GM18520 (cell line): ENCODE measurements around the gene RNASE4.
"Not testable (repeated sequence)": the region's sequence is repeated elsewhere in the genome, so short reads cannot be mapped to it uniquely, and the experiment has no call there.

Source experiments
- ATAC-seq: cut with Tn5 transposase; IDR thresholded peaks from one replicate; pipeline ENCODE4 v1.9.1; 2021; ENCODE audit not compliant: unreplicated experiment

RNASE4 gene

DNA sequence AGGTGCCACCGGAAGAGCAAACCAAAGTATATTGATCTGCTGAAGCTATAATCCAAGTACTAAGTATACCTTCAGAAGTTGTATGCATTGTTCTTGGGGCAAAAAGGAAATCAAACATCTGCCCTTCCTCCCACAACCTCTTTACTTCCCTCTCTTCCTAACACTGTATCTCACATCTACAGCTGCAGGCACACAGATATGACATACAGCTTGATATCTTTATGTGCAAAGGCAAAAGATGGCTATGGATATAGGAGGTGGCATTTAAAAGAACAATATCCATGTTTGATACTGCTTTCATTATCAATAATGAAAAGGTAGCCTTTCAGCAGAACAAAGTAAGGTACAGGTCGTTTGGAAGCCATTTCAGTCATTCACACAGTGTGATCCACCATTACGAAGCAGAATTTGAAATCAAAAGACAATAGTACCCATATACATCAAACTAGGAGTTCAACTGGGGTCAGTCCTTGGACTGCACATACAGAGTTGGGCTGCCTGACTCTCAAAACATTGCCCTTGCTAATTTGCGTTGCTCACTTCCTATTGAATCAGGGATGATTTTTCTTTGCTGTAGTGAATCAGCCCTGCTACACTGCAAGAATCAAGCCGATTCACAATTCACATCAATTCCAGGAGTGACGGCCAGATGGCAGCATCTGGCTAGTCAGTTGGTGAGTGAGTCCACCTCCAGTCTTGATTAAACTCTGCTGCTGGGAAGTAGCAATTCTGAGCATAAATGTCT is 13.1 kb downstream of the RNASE4 start:
- no peak for ATAC-seq

DNA sequence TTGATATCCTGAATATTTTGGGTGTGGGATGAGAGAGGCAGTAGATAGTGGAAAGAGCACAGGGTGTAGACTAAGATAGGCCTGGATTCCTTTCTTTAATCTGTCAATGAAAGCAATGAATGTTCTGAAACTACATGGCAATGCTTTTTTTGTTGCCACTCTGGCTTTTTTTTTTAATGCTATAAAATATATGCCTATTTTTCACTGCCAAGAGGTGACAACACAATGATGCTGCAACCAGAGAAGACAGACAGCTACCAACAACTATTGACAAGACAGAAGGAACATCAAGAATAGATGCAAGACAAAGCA is 13.6 kb downstream of the RNASE4 start:
- no peak for ATAC-seq

DNA sequence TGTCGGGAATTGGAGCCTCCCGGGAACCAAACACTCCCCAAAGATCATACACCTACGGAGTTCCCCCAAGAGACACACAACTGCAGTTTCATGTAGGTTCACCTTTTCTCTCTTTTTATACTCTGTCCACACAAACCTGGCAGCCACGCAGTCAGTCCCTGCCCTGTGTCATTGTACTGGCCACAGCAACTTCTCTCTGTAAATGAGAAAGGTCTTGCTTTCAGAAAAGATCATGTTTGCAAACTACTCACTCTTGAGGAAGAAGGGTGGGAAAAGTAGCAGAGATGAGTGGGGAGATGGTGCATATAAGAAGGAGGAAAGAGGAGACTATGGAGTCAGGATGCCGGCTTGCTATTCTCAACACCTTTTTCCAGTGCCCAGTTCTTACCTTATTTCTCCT is 14.6 kb downstream of the RNASE4 start:
- no peak for ATAC-seq

DNA sequence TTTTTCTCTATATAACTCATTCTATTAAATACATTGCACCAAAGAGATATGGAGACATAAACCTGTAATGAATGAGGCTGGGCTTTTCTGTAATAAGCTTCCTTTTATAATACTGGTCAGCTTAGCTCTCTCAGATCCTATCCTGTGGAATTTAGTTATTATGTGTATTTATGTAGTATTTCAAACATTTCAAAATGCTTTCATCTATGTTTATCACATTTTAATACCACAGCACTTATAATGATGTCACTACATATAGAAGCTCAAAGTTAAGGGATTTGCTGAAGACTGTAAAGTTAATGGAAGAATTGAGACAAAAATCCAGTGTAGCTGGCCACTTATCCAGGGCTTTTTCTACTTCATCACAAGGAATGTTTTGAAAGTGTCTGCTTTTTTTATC is 15.6 kb downstream of the RNASE4 start:
- ATAC-seq = no peak

DNA sequence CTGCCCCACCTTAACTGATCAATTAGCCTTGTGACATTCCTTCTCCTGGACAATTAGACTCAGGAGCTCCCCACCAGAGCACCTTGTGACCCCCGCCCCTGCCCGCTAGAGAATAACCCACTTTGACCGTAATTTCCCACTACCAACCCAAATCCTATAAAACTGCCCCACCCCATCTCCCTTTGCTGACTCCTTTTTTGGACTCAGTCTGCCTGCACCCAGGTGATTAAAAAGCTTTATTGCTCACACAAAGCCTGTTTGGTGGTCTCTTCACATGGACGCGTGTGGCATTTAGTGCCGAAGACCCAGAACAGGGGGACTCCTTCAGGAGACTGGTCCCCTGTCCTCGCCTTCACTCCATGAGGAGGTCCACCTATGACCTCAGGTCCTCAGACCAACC is 16.6 kb downstream of the RNASE4 start:
- ATAC-seq = not testable (repeated sequence)

DNA sequence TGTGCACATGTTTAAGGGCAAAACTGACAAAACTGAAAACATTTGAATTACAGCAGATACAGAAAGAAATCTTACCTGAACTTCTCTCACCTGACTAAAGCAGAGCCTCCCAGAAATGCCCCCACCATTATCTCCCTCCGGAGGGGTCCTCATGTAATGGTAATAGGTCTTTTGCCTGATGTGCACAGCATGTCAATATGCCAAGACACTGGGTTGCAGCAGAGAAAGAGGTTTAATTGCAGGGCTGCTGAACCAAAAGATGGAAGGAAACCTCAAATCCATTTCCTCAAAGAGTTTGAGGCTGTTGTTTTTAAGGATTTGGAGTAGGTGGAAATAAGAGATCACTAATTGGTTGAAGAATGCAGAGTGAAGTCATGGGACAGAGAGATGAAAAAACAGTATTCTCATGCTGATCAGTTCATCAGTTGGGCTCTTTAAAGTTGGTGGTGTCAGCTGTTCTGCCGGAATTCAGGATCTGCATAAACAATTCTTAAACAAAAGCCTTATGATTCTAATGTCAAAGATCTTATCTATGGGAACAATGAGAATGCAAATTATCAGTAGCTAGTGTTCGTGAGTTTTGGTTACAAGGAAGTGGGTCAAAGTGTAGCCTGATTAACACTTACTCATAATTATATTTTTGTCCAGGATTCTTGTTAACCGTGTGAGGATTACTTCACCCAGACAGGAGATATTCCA is 22.4 kb downstream of the RNASE4 start:
- ATAC-seq = no peak

DNA sequence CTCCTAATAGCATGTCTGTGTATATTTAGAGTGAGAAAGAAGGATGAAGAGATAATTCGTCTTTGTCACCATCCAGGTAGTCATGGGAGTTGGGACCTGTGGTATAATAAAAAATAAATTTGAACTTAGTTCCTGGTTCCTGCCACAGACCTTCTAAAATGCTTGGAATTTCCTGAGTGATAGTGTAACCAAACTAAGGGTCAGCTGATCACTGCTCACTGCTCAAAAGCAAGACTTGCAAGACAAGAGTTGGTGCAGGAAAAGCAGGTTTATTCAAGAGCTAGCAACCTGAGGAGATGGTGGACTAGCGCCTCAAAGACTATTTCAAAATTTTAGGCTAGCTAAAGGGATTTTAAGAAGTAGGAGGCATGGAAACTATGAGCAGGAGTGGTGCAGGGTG is 23.3 kb downstream of the RNASE4 start:
- ATAC-seq = no peak

DNA sequence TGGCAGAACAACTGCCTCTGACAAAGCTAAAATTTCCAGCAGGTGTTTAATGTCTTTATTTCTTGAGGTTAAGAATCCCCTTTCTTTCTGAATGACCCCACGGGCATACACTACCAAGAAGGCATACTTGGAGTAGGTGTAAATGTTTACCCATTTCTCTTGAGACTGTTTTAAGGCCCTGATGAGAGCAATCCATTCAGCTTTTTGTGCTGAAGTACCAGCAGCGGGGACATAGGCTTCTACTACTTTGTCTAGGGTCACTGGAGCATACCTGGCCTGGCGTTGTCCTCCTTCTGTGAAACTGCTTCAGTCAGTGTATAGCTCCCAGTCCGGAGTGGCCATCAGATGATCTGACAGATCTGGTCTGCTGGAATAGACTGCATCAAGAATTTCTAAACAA is 26.9 kb downstream of the RNASE4 start:
- ATAC-seq = no peak

DNA sequence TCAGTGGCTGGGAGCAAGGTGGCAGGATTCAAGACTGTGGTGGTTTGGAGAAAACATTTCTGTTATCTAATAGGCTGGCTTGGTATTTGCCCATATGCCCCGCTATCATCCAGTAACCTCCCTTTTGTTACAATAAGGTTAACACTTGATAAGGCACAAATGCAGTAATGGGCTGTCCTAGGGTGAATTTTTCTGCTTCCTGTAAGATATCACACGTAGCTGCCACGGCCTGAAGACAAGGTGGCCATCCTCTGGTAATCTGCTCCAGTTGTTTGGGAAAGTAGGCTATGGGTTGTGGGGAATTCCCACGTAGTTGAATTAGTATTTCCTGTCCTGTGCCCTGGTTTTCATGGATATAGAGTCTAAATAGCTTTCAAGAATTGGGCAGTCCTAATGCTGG is 27.3 kb downstream of the RNASE4 start:
- no peak for ATAC-seq

DNA sequence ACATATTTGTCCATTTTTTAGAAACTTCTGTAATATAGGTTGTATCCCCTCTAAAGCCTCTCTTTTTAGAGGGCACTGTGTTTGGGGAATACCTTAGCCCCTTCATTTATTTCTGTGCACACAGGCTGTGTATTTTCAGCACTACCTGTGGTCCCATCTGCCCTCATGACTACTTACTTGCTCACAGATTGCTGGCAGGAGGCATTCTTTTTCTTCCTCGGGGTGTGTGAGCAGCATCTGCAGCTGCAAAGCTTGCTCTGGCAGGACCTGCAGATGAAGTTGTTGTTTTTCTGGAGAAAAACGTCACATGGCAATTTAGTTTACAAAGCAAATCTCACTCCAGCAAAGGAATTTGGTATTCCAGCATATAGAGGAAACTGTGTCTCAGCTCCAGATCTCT is 28.5 kb downstream of the RNASE4 start:
- ATAC-seq = no peak

DNA sequence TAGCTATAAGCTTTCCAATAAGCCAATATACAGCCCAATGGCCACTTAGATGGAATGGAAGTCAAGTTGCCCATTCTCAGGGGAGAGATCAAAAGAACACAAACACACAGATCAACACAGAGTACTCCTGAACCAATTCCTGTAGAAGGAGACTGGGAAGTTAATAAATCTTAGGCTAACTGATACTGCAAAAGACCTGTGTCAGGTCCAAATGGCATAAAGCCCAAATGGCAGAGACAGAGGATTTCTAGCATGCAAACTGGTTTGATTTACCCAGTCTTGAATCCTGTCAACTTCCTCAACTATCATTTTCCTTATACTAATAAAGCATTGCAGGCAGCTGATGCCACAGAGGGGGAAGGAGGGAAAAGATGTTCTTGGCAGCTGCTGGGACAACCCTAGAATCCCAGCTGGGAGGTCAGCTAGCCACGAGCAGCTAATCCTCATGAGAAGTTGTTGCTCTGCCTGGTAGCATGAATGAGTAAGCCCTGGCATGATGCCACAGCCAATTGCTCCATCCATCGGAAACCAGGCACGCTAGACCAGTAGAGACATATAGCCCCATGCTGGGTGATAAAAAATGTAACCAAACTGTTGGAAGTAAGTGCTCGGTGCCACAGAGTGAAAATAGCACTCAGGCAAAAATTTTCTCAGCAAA is 30.4 kb downstream of the RNASE4 start:
- no peak for ATAC-seq

DNA sequence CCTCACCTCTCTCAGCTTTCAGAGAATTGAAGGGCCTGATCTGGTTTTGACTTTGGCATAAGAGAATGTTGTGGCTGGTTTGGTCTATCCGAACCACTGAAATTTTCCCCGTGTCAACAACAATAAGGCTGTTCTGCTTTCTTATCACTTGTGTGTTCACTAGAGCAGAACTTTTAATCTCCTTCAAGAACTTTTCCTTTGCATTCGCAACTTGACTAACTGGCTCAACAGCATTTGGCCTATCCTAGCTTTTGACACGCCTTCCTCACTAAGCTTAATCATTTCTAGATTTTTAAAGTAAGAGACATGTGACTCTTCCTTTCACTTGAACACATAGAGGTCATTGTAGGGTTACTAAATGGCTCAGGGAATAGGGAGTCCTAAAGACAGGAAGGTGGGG is 35.4 kb downstream of the RNASE4 start:
- ATAC-seq = no peak

DNA sequence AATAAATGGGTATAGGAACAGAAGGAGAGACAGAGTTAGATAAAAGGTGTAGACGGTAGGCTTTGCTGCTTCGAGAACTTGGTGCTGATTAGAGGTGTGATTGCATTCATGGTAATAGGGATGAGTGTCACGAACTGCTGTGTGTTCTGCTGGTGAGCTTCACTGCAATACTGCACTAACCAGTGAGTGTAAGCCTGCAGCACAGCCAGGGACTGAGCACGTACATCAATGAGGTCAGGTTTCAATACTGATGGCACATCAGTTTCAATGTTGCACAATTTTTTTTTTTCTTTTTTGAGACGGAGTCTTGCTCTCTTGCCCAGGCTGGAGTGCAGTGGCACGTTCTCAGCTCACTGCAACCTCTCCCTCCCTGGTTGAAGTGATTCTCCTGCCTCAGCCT is 36.4 kb downstream of the RNASE4 start:
- ATAC-seq = no peak

DNA sequence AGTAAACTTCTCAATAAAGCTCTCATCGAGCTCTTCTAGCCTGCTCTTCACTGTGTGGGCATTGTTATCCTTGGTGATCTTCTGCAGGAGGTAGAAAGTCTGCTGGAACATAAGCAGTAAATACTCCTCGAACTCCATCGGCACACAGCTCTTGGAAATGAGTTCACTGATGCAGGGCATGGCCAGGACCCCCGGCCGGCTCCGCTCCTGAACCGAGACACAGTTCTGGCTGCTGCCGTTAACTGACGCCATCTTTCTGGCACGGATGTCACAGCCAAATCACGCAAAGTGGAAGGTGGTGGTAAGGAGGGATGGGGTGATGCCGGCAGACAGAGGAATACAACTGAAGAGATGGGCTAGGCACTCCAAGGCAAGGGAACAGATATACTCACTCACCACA is 37.7 kb downstream of the RNASE4 start:
- no peak for ATAC-seq

DNA sequence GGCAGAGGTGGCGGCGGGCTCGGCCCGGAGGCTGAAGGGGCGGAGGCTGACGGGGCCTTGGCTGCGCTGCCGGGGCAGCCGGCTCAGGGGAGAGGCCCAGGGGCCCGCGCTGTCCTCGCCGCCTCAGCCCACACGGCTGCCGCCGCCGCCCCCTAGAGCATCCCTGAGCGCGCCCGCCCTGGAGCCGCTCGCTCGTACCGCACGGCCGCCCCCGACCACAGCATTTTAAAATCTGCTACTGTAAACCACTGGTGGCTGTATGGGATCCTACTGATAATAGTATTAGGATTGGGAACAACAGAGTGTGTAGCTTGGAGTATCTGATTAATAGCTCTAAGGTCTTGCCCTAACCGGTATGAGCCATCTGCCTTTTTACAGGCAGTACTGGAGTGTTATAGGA is 39.1 kb downstream of the RNASE4 start:
- ATAC-seq = no peak

DNA sequence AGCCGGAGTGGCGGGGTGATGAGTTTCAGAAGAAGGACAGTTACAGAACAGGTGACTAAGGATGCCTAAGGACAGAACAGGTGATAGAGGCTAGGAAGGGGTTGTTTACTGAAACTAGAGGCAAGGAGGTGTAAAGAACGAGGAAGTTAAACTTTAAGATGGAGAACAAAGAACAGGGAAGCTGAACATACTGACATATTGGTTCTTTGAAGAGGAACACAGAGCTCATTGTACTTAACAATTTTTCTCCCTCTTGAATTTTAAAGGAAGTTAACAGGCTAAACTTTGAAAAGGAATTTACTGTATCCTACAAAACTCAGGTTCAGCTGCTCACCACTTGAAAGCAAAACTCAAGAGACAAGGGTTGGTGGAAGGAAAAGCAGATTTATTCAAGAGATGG is 41.8 kb downstream of the RNASE4 start:
- ATAC-seq = not testable (repeated sequence)

DNA sequence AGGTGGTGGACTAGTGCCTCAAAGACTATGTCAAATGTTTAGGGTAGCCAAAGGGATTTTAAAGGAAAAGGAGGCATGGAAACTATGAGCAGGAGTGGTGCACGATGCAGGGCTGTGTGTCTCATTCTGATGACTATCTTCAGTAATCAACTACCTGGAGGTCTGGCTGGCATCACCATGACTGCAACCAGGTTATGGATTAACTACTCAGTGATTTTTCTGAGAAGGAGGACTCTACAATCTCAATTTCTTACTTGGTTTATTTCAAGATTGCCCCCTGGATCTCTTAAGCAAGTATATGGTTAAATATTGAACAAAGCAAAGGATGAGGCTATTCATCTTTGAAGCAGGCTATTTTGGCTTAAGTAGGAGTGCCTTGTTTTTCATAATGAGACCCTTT is 42.2 kb downstream of the RNASE4 start:
- no peak for ATAC-seq

DNA sequence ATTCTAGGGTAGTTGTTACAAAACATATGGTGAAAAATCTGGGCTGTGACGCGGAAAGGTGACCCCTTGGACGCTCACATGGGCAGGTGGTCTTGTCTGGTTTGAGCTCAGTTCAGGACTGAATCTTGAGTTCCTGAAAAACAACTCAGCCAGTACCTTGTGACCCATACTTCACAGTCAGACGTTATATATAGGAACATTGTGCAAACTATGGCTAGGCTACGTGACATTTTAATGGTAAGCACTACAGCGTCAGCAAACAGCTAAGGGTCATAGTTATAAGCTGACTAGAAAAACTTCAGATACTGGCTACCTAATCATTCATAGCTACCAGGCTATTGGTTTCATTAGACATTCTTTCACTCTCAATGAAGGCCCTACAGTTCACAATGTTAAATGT is 46.5 kb downstream of the RNASE4 start:
- no peak for ATAC-seq

DNA sequence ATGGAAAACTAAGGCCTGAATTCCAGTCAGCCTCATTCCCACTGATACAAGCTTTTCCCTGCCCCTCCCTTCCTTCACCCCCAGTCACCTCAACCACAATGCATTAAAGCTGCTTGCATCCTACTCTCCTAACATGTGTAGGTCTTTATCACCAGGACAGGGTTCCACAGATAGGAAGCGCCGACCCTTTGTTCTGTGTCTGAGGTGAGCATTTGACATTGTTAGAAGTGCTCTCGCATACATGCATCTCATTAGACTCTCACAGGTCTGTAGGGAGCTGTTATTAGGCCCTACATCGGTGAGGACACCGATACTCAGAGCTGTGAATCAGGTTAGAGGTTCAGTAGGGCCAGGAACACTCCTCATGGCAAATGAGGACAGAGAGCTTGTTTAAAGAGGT is 48.1 kb downstream of the RNASE4 start:
- no peak for ATAC-seq

DNA sequence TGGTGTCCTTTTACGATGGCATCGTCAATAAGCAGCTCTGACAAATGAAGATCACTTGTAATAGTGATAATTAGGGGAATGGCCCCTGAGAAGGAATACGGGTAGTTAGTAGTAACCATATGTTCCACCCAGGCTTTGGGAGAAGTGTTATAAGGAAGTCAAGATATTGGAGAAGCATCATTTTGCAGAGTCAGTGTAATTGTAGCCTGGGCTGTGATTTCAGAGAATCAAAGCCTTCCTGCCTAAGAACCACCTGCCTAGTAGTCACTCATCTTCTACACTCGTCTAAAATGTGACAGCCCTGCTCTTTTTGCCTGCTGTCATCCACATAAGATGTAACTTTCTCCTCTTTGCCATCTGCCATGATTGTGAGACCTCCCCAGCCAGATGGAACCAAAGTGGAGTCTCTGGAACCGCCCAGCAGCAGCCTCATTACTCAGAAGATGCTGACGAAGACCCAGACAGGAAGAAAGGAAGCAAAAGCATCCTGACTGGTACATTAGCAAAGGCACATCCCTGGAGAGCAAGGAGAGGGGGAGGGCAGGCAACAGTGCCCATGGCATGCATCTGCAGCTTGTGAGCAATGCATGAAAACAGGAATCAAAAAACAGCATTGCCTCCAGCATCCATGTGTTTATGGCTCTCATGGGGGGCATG is 48.7 kb downstream of the RNASE4 start:
- ATAC-seq = no peak

DNA sequence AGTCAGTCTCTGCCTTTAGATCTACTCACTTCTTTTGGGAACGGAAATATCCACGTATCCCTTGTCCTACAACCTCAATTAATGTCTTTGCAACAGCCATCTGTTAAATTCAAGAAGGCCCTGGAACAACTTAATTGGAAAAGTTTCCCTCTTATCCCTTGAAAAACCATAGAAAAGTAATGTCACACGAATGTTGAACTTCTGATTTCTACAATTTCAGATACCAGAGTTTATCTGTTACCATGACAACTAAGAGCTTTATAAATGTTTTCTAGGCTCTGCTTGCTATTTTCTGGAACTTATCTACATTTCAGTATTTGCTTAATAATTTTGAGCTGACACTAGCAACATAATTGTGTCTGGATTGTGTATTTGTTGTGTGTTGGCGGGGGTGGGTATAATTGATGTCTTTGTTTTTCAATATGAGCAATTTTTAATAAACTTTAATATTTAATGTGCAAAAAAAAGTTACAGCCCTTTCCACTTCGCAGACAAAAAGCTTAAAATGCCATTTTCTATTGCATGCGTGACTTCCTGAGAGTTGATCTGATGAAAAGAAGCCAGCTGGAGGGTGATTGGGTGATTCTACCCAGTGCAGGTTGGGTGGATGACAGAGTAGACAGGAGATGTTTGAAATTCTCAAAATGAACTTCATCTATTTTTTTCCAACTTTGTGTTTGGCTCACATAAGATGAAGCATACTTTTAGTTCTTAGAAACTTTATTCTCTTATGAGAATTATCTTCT is 49.5 kb downstream of the RNASE4 start:
- no peak for ATAC-seq
